OCI-LY7 (cell line): ENCODE measurements around the gene PCDHB13.

ENCODE experiments used
- EZH2phosphoT487 ChIP-seq: fragments of 200-600 bp; sonication (generic); IDR thresholded peaks from 2 replicates; pipeline ENCODE4 v1.6.1; 2018; ENCODE audit warnings: low read depth, borderline replicate concordance, mild to moderate bottlenecking, mixed run types, antibody characterized with exemption, low read length, moderate library complexity, mixed read lengths
- TF ChIP-seq, protein P1 (sequence below): fragments of 200-600 bp; sonication (generic); conservative IDR thresholded peaks from 2 replicates; pipeline ENCODE4 v1.5.1; 2014; ENCODE audit warnings: mild to moderate bottlenecking, antibody characterized with exemption, low read length, moderate library complexity, mixed read lengths

DNA sequence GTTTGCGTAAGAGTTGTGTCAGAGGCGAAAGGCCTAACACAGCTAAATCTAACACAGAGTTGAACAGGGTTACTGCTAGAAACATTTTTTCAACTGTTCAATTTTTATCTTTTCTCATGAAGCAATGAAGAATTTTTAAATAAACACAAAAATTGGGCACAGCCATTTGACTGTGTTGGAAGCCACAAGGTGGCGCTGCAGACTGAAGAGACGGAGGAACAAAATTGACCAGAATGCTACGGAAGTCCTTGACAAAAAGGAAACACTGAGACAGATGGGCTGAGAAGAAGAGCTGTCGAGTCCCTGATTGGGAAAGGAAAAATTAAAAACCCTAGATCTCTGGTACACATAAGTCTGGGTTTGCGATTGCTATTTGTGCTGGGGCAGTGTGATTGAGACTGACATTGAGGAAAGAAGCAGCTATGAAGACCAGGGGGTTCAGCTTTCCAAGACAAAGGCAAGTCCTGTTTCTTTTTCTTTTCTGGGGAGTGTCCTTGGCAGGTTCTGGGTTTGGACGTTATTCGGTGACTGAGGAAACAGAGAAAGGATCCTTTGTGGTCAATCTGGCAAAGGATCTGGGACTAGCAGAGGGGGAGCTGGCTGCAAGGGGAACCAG lies 26.7 kb upstream of the PCDHB13 start, which contains the start of gene PCDHB9:
- TF ChIP-seq, protein P1, sequence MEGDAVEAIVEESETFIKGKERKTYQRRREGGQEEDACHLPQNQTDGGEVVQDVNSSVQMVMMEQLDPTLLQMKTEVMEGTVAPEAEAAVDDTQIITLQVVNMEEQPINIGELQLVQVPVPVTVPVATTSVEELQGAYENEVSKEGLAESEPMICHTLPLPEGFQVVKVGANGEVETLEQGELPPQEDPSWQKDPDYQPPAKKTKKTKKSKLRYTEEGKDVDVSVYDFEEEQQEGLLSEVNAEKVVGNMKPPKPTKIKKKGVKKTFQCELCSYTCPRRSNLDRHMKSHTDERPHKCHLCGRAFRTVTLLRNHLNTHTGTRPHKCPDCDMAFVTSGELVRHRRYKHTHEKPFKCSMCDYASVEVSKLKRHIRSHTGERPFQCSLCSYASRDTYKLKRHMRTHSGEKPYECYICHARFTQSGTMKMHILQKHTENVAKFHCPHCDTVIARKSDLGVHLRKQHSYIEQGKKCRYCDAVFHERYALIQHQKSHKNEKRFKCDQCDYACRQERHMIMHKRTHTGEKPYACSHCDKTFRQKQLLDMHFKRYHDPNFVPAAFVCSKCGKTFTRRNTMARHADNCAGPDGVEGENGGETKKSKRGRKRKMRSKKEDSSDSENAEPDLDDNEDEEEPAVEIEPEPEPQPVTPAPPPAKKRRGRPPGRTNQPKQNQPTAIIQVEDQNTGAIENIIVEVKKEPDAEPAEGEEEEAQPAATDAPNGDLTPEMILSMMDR: peak; percentile 97
- TF ChIP-seq EZH2phosphoT487: no peak
